H1 (cell line): ENCODE data around the gene TBX18. TPM values are rescaled to one million over a fixed set of nuclear protein-coding genes. Genes with fewer than 3 reads are reported as not detected.

ENCODE experiments used
- CTCF ChIA-PET: fragments of 300-600 bp; sonication (Branson Sonifier 250); formaldehyde crosslinking; loops from one replicate; lab custom pipeline; 2021; ENCODE audit not compliant: partially characterized antibody; lab: Charles Lee
- POLR2A ChIA-PET: fragments of 300-600 bp; sonication (Branson Sonifier 250); formaldehyde crosslinking; loops from one replicate; lab custom pipeline; 2021; ENCODE audit warnings: inconsistent platforms; ENCODE audit not compliant: partially characterized antibody; lab: Charles Lee
- DNase-seq, 2 experiments: peaks; one replicate each; pipeline versions ENCODE4 v3.0.0 to v3.0.0-alpha.2; 2010 to 2022; ENCODE audit warnings: low spot score in 2 of 2, low read depth in 1 of 2, mixed read lengths in 1 of 2
- FAIRE-seq: peaks from 2 replicates; lab custom pipeline; 2011; peaks lifted over from hg19 to GRCh38; lab: Jason Lieb, UNC
- H2AFZ ChIP-seq: 2 replicates; pipeline ENCODE4 v1.8.1; 2012; ENCODE audit warnings: low read length, inconsistent platforms
- H2AK5ac ChIP-seq: 2 replicates; pipeline ENCODE4 v1.6.1; 2013; ENCODE audit warnings: low read depth, low read length
- H2BK120ac ChIP-seq: replicated peaks from 2 replicates; pipeline ENCODE3; 2013; ENCODE audit warnings: low read depth, low read length, inconsistent platforms
- H2BK12ac ChIP-seq: 2 replicates; pipeline ENCODE4 v1.6.1; 2013; ENCODE audit warnings: low read depth, low read length
- H2BK15ac ChIP-seq: 2 replicates; pipeline ENCODE4 v1.6.1; 2013; ENCODE audit warnings: low read length
- H2BK20ac ChIP-seq: 2 replicates; pipeline ENCODE4 v1.6.1; 2013; ENCODE audit warnings: low read length
- H2BK5ac ChIP-seq: 2 replicates; pipeline ENCODE4 v1.6.1; 2013; ENCODE audit warnings: low read depth, low read length
- H3K14ac ChIP-seq: 2 replicates; pipeline ENCODE4 v1.6.1; 2013; ENCODE audit warnings: inconsistent platforms; ENCODE audit not compliant: insufficient read length
- H3K18ac ChIP-seq: 2 replicates; pipeline ENCODE4 v1.6.1; 2013; ENCODE audit warnings: low read length; ENCODE audit errors: extremely low read depth
- H3K23ac ChIP-seq: 2 replicates; pipeline ENCODE4 v1.6.1; 2013; ENCODE audit warnings: inconsistent platforms; ENCODE audit not compliant: insufficient read length
- H3K23me2 ChIP-seq: 2 replicates; pipeline ENCODE4 v1.6.1; 2013; ENCODE audit warnings: low read depth, low read length
- H3K27ac ChIP-seq: 2 replicates; pipeline ENCODE4 v1.6.1; 2011; ENCODE audit warnings: low read depth, low read length, inconsistent platforms
- H3K27me3 ChIP-seq, 4 experiments: replicated peaks in 1 of 4; 1 replicate in 1 of 4; 2 replicates in 3 of 4; pipeline versions ENCODE4 v1.6.1 to v1.8.1; 2011 to 2013; ENCODE audit warnings: low read length in 3 of 4, mild to moderate bottlenecking in 3 of 4, inconsistent platforms in 2 of 4, mixed read lengths in 2 of 4, moderate library complexity in 1 of 4; ENCODE audit not compliant: control insufficient read depth in 3 of 4, insufficient read depth in 3 of 4; ENCODE audit errors: extremely low read depth in 1 of 4
- H3K36me3 ChIP-seq, 4 experiments: 2 replicates each; pipeline versions ENCODE4 v1.6.1 to v1.8.1; 2011 to 2013; ENCODE audit warnings: mild to moderate bottlenecking in 4 of 4, low read length in 3 of 4, moderate library complexity in 2 of 4, control low read depth in 1 of 4, inconsistent platforms in 1 of 4; ENCODE audit not compliant: insufficient read depth in 4 of 4, control insufficient read depth in 2 of 4
- H3K4ac ChIP-seq: replicated peaks from 2 replicates; pipeline ENCODE3; 2013; ENCODE audit warnings: low read length, low read depth, mixed read lengths, inconsistent platforms; ENCODE audit not compliant: insufficient read length
- H3K4me1 ChIP-seq, 4 experiments: replicated peaks in 1 of 4; 1 replicate in 1 of 4; 2 replicates in 3 of 4; pipeline versions ENCODE4 v1.6.1 to v1.8.1; 2011 to 2013; ENCODE audit warnings: low read length in 3 of 4, inconsistent platforms in 2 of 4, mixed read lengths in 1 of 4; ENCODE audit not compliant: insufficient read depth in 4 of 4, control insufficient read depth in 3 of 4
- H3K4me2 ChIP-seq, 2 experiments: 2 replicates each; pipeline versions ENCODE4 v1.6.1 to v1.8.1; 2011 to 2013; ENCODE audit warnings: low read depth in 2 of 2, low read length in 2 of 2, control low read depth in 1 of 2, inconsistent platforms in 1 of 2, mild to moderate bottlenecking in 1 of 2; ENCODE audit not compliant: insufficient read depth in 1 of 2
- H3K4me3 ChIP-seq, 4 experiments: fragments of 200-600, 300-600 bp in 1 of 4; sonication (generic), shearing (Covaris generic), sonication (Bioruptor Twin) in 1 of 4; 2 replicates each; pipeline versions ENCODE4 v1.5.1 to v1.8.1; 2011 to 2016; ENCODE audit warnings: low read length in 4 of 4, low read depth in 3 of 4, control low read depth in 2 of 4, inconsistent platforms in 2 of 4, mild to moderate bottlenecking in 2 of 4, mixed read lengths in 1 of 4, moderate library complexity in 1 of 4; ENCODE audit not compliant: insufficient read depth in 2 of 4; ENCODE audit errors: extremely low read depth in 1 of 4
- H3K56ac ChIP-seq: replicated peaks from 2 replicates; pipeline ENCODE3; 2013; ENCODE audit warnings: low read depth, mild to moderate bottlenecking, mixed read lengths, low read length, inconsistent platforms; ENCODE audit not compliant: insufficient read length
- H3K79me1 ChIP-seq: 2 replicates; pipeline ENCODE4 v1.6.1; 2013; ENCODE audit warnings: low read depth, low read length, control low read depth
- H3K79me2 ChIP-seq, 2 experiments: 2 replicates each; pipeline versions ENCODE4 v1.6.1 to v1.8.1; 2012 to 2013; ENCODE audit warnings: low read length in 2 of 2, mild to moderate bottlenecking in 2 of 2, inconsistent platforms in 1 of 2; ENCODE audit not compliant: insufficient read depth in 2 of 2, control insufficient read depth in 1 of 2
- H3K9ac ChIP-seq, 4 experiments: replicated peaks in 1 of 4; 1 replicate in 1 of 4; 2 replicates in 3 of 4; pipeline versions ENCODE4 v1.6.1 to v1.8.1; 2011 to 2013; ENCODE audit warnings: low read depth in 3 of 4, low read length in 3 of 4, control low read depth in 2 of 4, mild to moderate bottlenecking in 2 of 4, moderate library complexity in 2 of 4, inconsistent platforms in 1 of 4; ENCODE audit errors: extremely low read depth in 1 of 4
- H3K9me3 ChIP-seq, 2 experiments: 2 replicates each; pipeline versions ENCODE4 v1.6.1 to v1.8.1; 2012 to 2013; ENCODE audit warnings: mild to moderate bottlenecking in 2 of 2, moderate library complexity in 2 of 2, control low read depth in 1 of 2, inconsistent platforms in 1 of 2, low read depth in 1 of 2, low read length in 1 of 2, mixed read lengths in 1 of 2; ENCODE audit not compliant: insufficient read depth in 2 of 2
- H4K20me1 ChIP-seq, 2 experiments: replicated peaks in 1 of 2; 2 replicates each; pipeline versions ENCODE3 to v1.8.1; 2011 to 2013; ENCODE audit warnings: inconsistent platforms in 2 of 2, low read length in 2 of 2, mild to moderate bottlenecking in 1 of 2; ENCODE audit not compliant: insufficient read depth in 2 of 2, control insufficient read depth in 1 of 2
- H4K5ac ChIP-seq: 2 replicates; pipeline ENCODE4 v1.6.1; 2013; ENCODE audit warnings: low read length, low read depth, mixed read lengths, inconsistent platforms; ENCODE audit not compliant: insufficient read length
- H4K8ac ChIP-seq: 2 replicates; pipeline ENCODE4 v1.8.0; 2013; ENCODE audit warnings: mild to moderate bottlenecking, moderate library complexity, low read length, inconsistent platforms; ENCODE audit not compliant: insufficient read depth; ENCODE audit errors: extremely low read depth
- H4K91ac ChIP-seq: replicated peaks from 2 replicates; pipeline ENCODE3; 2013; ENCODE audit warnings: low read length, mixed read lengths, inconsistent platforms; ENCODE audit not compliant: insufficient read length
- ATF2 ChIP-seq: IDR thresholded peaks from 2 replicates; pipeline ENCODE4 v1.6.1; 2012; ENCODE audit warnings: low read length, inconsistent platforms
- BCL11A ChIP-seq, 2 experiments: IDR thresholded peaks; one replicate each; pipeline ENCODE4 v1.6.1; 2011; ENCODE audit warnings: low read depth in 2 of 2, low read length in 2 of 2, mild to moderate bottlenecking in 2 of 2
- CTBP2 ChIP-seq: IDR thresholded peaks from 2 replicates; pipeline ENCODE4 v1.7.0; 2011; ENCODE audit warnings: borderline replicate concordance, mild to moderate bottlenecking, moderate library complexity, mixed read lengths, low read length; ENCODE audit not compliant: insufficient read depth, insufficient read length
- EP300 ChIP-seq, 2 experiments: IDR thresholded peaks; 1 replicate in 1 of 2; 2 replicates in 1 of 2; pipeline ENCODE4 v1.6.1; 2011 to 2012; ENCODE audit warnings: low read depth in 2 of 2, low read length in 2 of 2, mild to moderate bottlenecking in 2 of 2, borderline replicate concordance in 1 of 2, inconsistent platforms in 1 of 2, moderate library complexity in 1 of 2
- GABPA ChIP-seq: IDR thresholded peaks from 2 replicates; pipeline ENCODE4 v1.6.1; 2011; ENCODE audit warnings: mild to moderate bottlenecking, low read length, moderate library complexity, borderline replicate concordance; ENCODE audit not compliant: insufficient read depth
- RFX5 ChIP-seq: IDR thresholded peaks from 2 replicates; pipeline ENCODE4 v1.6.1; 2011; ENCODE audit warnings: low read depth, low read length, improper control_type of control experiment, borderline replicate concordance
- RNF2 ChIP-seq: fragments of 200-900, 300-1000 bp; sonication (generic); IDR thresholded peaks from 2 replicates; pipeline ENCODE4 v1.7.1; 2016; ENCODE audit warnings: borderline replicate concordance, low read depth, mild to moderate bottlenecking, antibody characterized with exemption, low read length; ENCODE audit not compliant: poor library complexity, severe bottlenecking; ENCODE audit errors: missing control alignments
- SAP30 ChIP-seq: fragments of 300-600 bp; sonication (generic); IDR thresholded peaks from 2 replicates; pipeline ENCODE4 v1.7.1; 2012; ENCODE audit warnings: low read length, moderate library complexity, mild to moderate bottlenecking, inconsistent platforms; ENCODE audit not compliant: insufficient read depth, insufficient replicate concordance
- SP1 ChIP-seq: IDR thresholded peaks from 2 replicates; pipeline ENCODE4 v1.6.1; 2011; ENCODE audit warnings: low read depth, low read length
- WGBS, 2 experiments: shearing (Covaris generic) in 1 of 2; methylation state at CpG; one replicate each; pipeline versions ENCODE4 v1.1.6 to v1.1.7; 2013 to 2015; ENCODE audit warnings: low lambda C conversion rate in 2 of 2, mixed read lengths in 2 of 2, inconsistent platforms in 1 of 2, low coverage in 1 of 2, missing lambda C conversion rate in 1 of 2; ENCODE audit not compliant: insufficient replicate concordance in 2 of 2, insufficient coverage in 1 of 2, insufficient read length in 1 of 2; ENCODE audit errors: extremely low coverage in 1 of 2, missing lambda C conversion rate in 1 of 2; 5-methylcytosine and 5-hydroxymethylcytosine counted together
- polyA plus RNA-seq, 7 experiments: library from polyadenylated mRNA; depleted of rRNA in 3 of 7; stranded (reverse) in 5 of 7; unstranded in 2 of 7; fragments of >200 nt in 5 of 7; fragments of 200-250 nt in 2 of 7; gene quantifications; 1 replicate in 5 of 7; 2 replicates in 1 of 7; 4 replicates in 1 of 7; pipeline versions ENCODE4 v1.2.1 to v1.2.3, GENCODE V29; 2011 to 2013; ENCODE audit warnings: missing spikeins in 2 of 7, mixed read lengths in 2 of 7
- total RNA-seq: library from RNA; stranded (reverse); fragmentation: NEBNext Ultra II Directional; extraction: Animal tissue kit (Norgen Biotek cat#: 25700); gene quantifications from 2 replicates; pipeline ENCODE4 v1.2.1, GENCODE V29; 2021

The TBX18 gene
- total and polyA plus RNA-seq, 2 of the 8 experiments (the other 6 are each of a cell fraction or from before 2014, with no cell fraction given) = 0.02 TPM; not detected in 1

GRCh38 chr6:84740385-84740784 is 24.0 kb downstream of the TBX18 start:
- no peaks in the 10 kb centered on the region for H3K79me2 ChIP-seq
- no peaks in the 10 kb centered on the region for H3K9me3 ChIP-seq
- H3K56ac ChIP-seq = no peak overlapping the region
- H4K8ac ChIP-seq = no peak overlapping the region
- no peak overlapping the region for H2BK12ac ChIP-seq
- 77% methylated on average over 1 of the region's 1 CpG; no CpG with 5 or more reads in 1 of the 2 experiments for WGBS, 2 experiments
- H3K9ac ChIP-seq = no peak overlapping the region
- H2AFZ ChIP-seq = no peak overlapping the region
- H3K14ac ChIP-seq = no peak overlapping the region
- CTCF ChIA-PET = interaction anchor here (1.2 to 1.7 kb wide), 2 partner anchors 34 to 55 kb away, joined by 3 to 5 read pairs; no protein-coding TSS in a partner anchor
- H2BK120ac ChIP-seq = no peak overlapping the region
- no peak overlapping the region for H3K4ac ChIP-seq
- no peak overlapping the region for H3K4me2 ChIP-seq
- no peaks in the 10 kb centered on the region for H3K36me3 ChIP-seq
- no peak overlapping the region for H2BK15ac ChIP-seq
- H2BK5ac ChIP-seq = no peak overlapping the region
- TF ChIP-seq SP1 = no peak
- TF ChIP-seq CTBP2 = no peak
- TF ChIP-seq BCL11A (IDR thresholded peaks at IDR 0.05; ENCODE audit: low read depth in 2 of 2, low read length in 2 of 2) = no peak
- no peak for TF ChIP-seq GABPA
- TF ChIP-seq RNF2 = no peak
- no peak for TF ChIP-seq ATF2
- no peak for TF ChIP-seq SAP30
- TF ChIP-seq EP300 (IDR thresholded peaks at IDR 0.05; ENCODE audit: borderline replicate concordance in 1 of 2, low read depth in 2 of 2, low read length in 2 of 2) = no peak
- TF ChIP-seq RFX5 = no peak
- TF ChIP-seq, all 59 proteins: peak for 0
- H2BK20ac ChIP-seq = no peak overlapping the region
- no peak overlapping the region for H4K5ac ChIP-seq
- POLR2A ChIA-PET = no interaction called here
- no peak overlapping the region for H2AK5ac ChIP-seq
- no peaks in the 10 kb centered on the region for H3K79me1 ChIP-seq
- no peak overlapping the region for H3K18ac ChIP-seq
- no peak overlapping the region for H3K4me3 ChIP-seq
- H3K23ac ChIP-seq = no peak overlapping the region
- H3K4me1 ChIP-seq = no peaks in the 10 kb centered on the region
- H3K27ac ChIP-seq = no peak overlapping the region
- H4K91ac ChIP-seq = no peak overlapping the region
- no peaks in the 10 kb centered on the region for H4K20me1 ChIP-seq
- FAIRE-seq = no peak
- no peak for DNase-seq
- H3K23me2 ChIP-seq = no peaks in the 10 kb centered on the region
- no peaks in the 10 kb centered on the region for H3K27me3 ChIP-seq
